Transverse colon (tissue), 4 donors: Measurements from ENCODE around the gene CNTNAP2.

Source experiments
- POLR2AphosphoS5 ChIP-seq, 3 donors: sonication (generic); formaldehyde crosslinking; IDR thresholded peaks; one replicate each; pipeline ENCODE4 v1.6.1; 2016; ENCODE audit warnings: antibody characterized with exemption in 3 of 3
- TF ChIP-seq, protein P1 (sequence below), 5 experiments: fragments of 200-600 bp in 3 of 5; fragments of 450-650 bp in 2 of 5; sonication (generic) in 3 of 5; IDR thresholded peaks; 1 replicate in 2 of 5; 2 replicates in 3 of 5; pipeline ENCODE4 v1.5.1; 2016 to 2017; ENCODE audit warnings: antibody characterized with exemption in 5 of 5, inconsistent platforms in 3 of 5, mild to moderate bottlenecking in 2 of 5, moderate library complexity in 1 of 5

DNA sequence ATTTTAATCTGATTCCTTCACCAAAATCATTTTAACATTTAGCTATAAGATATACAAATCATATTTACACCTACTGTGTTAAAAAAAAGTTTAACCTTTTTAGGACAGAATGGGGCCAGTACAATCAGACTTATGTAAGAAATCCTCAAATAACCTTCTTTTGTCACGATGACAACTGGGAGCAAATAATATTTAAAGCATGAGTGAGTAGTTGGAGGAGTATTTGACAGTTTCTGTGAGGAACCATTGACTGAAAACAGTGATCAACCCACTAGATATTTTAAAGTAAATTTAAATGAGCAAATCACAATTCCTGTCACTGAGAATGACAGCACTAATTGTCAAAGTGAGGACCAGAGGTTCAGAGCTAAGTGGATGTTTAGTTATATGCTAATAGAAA lies 289.1 kb downstream of the CNTNAP2 start:
- TF ChIP-seq, protein P1, sequence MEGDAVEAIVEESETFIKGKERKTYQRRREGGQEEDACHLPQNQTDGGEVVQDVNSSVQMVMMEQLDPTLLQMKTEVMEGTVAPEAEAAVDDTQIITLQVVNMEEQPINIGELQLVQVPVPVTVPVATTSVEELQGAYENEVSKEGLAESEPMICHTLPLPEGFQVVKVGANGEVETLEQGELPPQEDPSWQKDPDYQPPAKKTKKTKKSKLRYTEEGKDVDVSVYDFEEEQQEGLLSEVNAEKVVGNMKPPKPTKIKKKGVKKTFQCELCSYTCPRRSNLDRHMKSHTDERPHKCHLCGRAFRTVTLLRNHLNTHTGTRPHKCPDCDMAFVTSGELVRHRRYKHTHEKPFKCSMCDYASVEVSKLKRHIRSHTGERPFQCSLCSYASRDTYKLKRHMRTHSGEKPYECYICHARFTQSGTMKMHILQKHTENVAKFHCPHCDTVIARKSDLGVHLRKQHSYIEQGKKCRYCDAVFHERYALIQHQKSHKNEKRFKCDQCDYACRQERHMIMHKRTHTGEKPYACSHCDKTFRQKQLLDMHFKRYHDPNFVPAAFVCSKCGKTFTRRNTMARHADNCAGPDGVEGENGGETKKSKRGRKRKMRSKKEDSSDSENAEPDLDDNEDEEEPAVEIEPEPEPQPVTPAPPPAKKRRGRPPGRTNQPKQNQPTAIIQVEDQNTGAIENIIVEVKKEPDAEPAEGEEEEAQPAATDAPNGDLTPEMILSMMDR (IDR thresholded peaks at IDR 0.05): no peak
- no peak for TF ChIP-seq POLR2AphosphoS5 (IDR thresholded peaks at IDR 0.05)
